NOMO-1 (cell line): ENCODE measurements around the gene ICAM2.

ENCODE experiments used
- DNase-seq, 2 experiments: peaks; one replicate each; lab custom pipeline; 2025; ENCODE audit not compliant: unreplicated experiment in 2 of 2; lab: John Stamatoyannopoulos, UW

Gene ICAM2

GRCh38 chr17:64020056-64020766 lies at the start of gene ICAM2:
Gene ICAM2 (minus strand): TSS chr17:64020633. CDS start chr17:64006691, 13,942 bp downstream.
- DNase-seq: peak; percentile 73 to 85

GRCh38 chr17:64070213-64070612 lies 49.8 kb upstream of the ICAM2 start:
- no peak for DNase-seq

DNA sequence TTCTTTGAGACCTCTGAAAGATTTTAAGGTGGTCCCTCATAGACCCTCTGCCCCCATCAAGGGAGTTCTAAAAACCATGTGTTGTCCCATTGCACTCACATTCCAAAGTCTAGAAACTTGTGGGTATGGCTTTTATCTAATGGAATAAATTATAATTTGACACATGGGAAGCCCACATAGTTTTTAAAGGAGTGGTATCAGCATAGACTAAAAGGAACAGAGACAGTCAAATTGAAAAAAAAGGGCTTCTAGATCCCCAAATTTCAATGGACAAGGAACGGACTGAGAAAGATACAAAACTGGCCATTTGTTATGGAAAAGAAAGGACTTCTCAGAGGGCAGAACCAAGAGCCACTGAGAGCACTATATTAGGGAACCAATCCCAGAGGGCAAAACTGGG lies 48.7 kb upstream of the ICAM2 start:
- DNase-seq: no peak

DNA sequence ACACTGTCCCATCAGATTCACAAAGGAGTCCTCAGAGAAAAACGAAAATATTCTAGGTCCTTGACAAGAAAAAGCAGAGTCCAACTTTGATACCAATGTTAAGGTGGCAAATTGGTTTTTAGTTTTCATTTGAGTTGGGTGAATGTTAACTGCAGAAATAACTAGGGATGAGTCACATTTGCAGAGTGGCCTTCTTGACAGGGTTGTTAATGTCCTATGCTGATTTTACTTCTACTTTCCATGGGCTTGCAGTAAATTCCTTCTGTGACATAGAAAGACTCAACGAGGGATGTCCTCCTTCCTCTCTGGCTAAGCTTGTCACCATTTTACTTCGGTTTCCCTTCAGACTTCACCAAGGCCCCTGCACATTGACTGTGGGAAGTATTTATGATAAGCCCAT lies 47.2 kb upstream of the ICAM2 start:
- peak; percentile 6 to 59 for DNase-seq

DNA sequence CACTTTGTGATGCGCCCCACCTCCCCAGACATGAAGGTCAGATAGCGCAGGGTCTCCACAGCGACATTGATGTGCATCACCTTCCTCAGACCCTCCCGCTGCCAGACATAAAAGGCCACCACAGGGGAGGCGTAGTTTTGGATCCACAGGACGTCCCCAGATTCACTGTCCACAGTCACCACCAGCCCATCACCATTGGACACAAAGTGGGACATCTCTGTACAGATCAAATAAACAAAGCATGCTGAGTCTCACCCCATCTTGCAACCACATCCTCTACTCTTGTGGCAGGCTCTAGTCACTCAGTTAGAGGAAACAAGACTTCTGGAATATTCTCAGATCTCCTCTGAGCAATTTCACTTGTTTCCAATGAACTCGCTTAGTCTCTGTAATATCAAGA lies 46.3 kb upstream of the ICAM2 start:
- DNase-seq: no peak

DNA sequence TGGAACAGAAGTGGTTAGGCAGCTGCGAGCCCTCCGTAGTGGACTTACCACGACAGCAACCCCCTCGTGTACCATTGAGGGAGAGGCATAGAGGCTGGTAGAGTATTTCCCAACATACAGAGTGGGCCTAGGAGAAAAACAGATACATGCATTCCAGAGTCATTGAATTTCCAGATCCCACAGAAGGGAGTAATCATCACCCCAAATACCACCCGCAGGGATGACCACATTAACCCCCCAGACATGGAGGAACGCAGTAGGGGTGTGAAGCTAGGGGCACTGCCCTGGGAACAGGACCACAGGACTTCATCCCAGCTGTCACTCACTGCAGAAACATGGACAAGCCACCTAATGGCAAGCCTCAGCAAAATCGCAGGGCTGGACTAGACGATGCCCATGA lies 44.7 kb upstream of the ICAM2 start:
- DNase-seq: no peak

- no peak for DNase-seq
Measured at GRCh38 chr17:64064331-64064730, 43.9 kb upstream of the ICAM2 start.

- peak in 1 of 2 experiments; percentile 16 for DNase-seq
Measured at GRCh38 chr17:64063766-64064224, 43.4 kb upstream of the ICAM2 start.

GRCh38 chr17:64063088-64063487 lies 42.7 kb upstream of the ICAM2 start:
- DNase-seq: no peak

GRCh38 chr17:64061178-64061898 lies 40.9 kb upstream of the ICAM2 start:
- no peak for DNase-seq

DNA sequence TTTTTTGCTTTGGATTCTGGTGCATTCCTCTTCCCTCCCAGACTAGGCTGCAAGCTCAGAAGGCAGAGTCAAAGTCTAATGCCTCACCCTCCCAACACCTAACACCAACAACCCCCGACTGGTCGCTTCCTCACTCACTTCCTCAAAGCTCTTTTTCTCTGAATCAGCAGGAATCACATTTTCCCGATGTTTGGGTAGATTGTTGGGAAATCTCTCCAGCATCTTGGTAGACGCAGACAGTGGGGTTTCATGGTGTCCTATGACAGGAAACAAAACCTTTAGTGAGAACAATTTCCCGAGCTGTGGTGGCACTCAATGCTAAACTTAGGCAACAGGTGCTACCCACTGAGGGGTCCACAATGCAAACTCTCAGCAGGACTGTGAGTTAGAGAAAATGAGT lies 39.9 kb upstream of the ICAM2 start:
- no peak for DNase-seq

- no peak for DNase-seq
Measured at GRCh38 chr17:64059756-64060155, 39.3 kb upstream of the ICAM2 start.

GRCh38 chr17:64058621-64059020 lies 38.2 kb upstream of the ICAM2 start:
- no peak for DNase-seq

GRCh38 chr17:64057701-64058263 lies 37.3 kb upstream of the ICAM2 start:
- no peak for DNase-seq

- DNase-seq: peak; percentile 11 to 44
Measured at GRCh38 chr17:64056269-64057005, 36.0 kb upstream of the ICAM2 start.

- DNase-seq: no peak
Measured at GRCh38 chr17:64055183-64056142, 35.0 kb upstream of the ICAM2 start.

GRCh38 chr17:64054304-64054703 lies 33.9 kb upstream of the ICAM2 start:
- DNase-seq: no peak

DNA sequence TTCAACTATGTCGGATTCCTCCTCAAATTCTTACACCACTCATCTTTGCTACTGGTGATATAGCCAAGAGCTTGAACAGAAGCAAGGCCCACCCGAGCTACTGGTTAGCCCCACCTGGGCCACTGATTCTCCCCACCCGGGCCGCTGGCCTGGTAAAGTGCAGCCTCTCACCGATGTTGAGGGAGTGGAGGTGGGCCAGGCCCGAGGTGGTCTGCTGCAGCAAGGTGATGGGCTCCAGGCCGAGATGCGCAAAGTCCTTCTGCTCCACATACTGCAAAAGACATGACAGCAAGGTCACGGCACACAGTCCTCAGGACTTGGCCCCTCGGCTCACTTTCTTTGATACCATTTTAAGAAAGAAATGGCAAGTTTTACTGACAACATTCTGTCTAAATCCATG lies 32.7 kb upstream of the ICAM2 start:
- no peak for DNase-seq

DNA sequence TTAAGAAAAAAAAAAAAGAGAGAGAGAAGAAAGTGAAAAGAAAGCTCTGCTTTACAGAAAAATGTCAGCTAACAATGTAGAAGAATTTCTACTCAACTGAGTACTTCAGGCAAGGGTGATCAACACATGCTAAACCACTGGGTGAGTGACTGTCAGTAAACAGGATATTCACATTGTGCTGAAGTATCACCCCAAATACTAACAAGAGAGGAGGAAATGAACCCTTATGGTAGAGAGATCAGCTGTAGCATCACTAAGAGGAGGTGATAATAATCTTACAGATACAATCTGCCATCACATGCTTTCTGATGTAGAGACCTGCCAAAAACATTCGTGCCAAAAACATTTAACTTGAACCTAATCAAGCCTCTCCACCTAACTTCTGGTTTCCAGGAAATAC lies 30.7 kb upstream of the ICAM2 start:
- no peak for DNase-seq

DNA sequence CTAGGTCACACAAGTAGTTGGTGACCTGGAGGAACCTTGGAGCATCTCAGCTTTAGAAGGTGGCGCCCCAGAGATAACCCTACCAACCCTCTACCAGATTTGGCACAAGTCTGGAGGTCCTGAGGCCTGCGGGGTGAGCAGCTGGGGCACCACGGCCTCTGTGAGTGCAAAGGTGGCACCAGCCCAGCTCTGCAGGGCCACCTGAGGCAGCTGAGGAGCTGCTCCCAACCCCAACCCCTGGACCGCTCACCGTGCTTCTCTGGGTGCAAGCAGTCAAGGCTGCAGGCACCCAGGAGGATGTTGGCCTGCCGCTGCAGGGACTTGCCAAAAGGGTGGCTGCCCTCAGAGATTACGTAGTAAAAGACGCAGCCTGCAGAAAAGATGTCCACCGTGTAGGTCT lies 28.4 kb upstream of the ICAM2 start:
- DNase-seq: no peak
